Fibroblast of lung (primary cell): ENCODE results near the gene LOXHD1. TPM values are rescaled to one million over a fixed set of nuclear protein-coding genes. Genes with fewer than 3 reads are reported as not detected.

Source experiments
- DNase-seq, 2 donors: peaks; one replicate each; pipeline versions ENCODE4 v3.0.0 to v3.0.0-alpha.2; 2010; ENCODE audit warnings: low read depth in 2 of 2
- H2AFZ ChIP-seq: 2 replicates; pipeline ENCODE4 v1.5.1; 2012; ENCODE audit warnings: low read length, control low read depth, inconsistent platforms
- H3K27ac ChIP-seq: 2 replicates; pipeline ENCODE4 v1.5.1; 2011; ENCODE audit warnings: low read length, control low read depth; ENCODE audit not compliant: insufficient read depth
- H3K27me3 ChIP-seq: 2 replicates; pipeline ENCODE4 v1.5.1; 2011; ENCODE audit warnings: mild to moderate bottlenecking, low read length; ENCODE audit not compliant: control insufficient read depth, insufficient read depth
- H3K36me3 ChIP-seq: 2 replicates; pipeline ENCODE4 v1.5.1; 2011; ENCODE audit warnings: low read length; ENCODE audit not compliant: control insufficient read depth, insufficient read depth
- H3K4me1 ChIP-seq: 2 replicates; pipeline ENCODE4 v1.5.1; 2011; ENCODE audit warnings: low read length; ENCODE audit not compliant: control insufficient read depth, insufficient read depth; ENCODE audit errors: extremely low read depth
- H3K4me2 ChIP-seq: 2 replicates; pipeline ENCODE4 v1.5.1; 2011; ENCODE audit warnings: low read length, control low read depth; ENCODE audit not compliant: insufficient read depth; ENCODE audit errors: extremely low read depth
- H3K4me3 ChIP-seq, 4 experiments: fragments of 200-600 bp in 1 of 4; sonication (generic) in 1 of 4; replicated peaks in 1 of 4; 2 replicates each; pipeline ENCODE4 v1.5.1; 2011 to 2016; ENCODE audit warnings: low read length in 4 of 4, low read depth in 3 of 4, mild to moderate bottlenecking in 3 of 4, control low read depth in 2 of 4, inconsistent platforms in 1 of 4, mixed read lengths in 1 of 4; ENCODE audit not compliant: insufficient read depth in 1 of 4; ENCODE audit errors: control extremely low read depth in 1 of 4
- H3K79me2 ChIP-seq: 2 replicates; pipeline ENCODE4 v1.5.1; 2012; ENCODE audit warnings: mild to moderate bottlenecking, low read length, inconsistent platforms; ENCODE audit not compliant: control insufficient read depth, insufficient read depth
- H3K9ac ChIP-seq: 2 replicates; pipeline ENCODE4 v1.5.1; 2011; ENCODE audit warnings: mild to moderate bottlenecking, low read length, control low read depth; ENCODE audit not compliant: insufficient read depth
- H3K9me3 ChIP-seq: 2 replicates; pipeline ENCODE4 v1.5.1; 2012; ENCODE audit warnings: low read depth, low read length; ENCODE audit not compliant: control insufficient read depth, insufficient read depth
- H4K20me1 ChIP-seq: 2 replicates; pipeline ENCODE4 v1.5.1; 2011; ENCODE audit warnings: low read length; ENCODE audit not compliant: control insufficient read depth, insufficient read depth; ENCODE audit errors: extremely low read depth
- EZH2 ChIP-seq: IDR thresholded peaks from 2 replicates; pipeline ENCODE4 v1.5.1; 2012; ENCODE audit warnings: low read length, control low read depth, mild to moderate bottlenecking; ENCODE audit errors: missing control alignments
- polyA plus RNA-seq, 2 donors: library from polyadenylated mRNA; depleted of rRNA in 1 of 2; stranded (reverse) in 1 of 2; unstranded in 1 of 2; fragments of >200 nt; gene quantifications; 2 replicates each; pipeline ENCODE4 v1.2.1, GENCODE V29; 2011 to 2012; ENCODE audit warnings: missing spikeins in 1 of 2
- total RNA-seq: library from RNA; depleted of rRNA; stranded (reverse); fragments of >200 nt; gene quantifications from 2 replicates; pipeline ENCODE4 v1.2.1, GENCODE V29; 2014
- TF ChIP-seq, protein P1 (sequence below), 2 donors: IDR thresholded peaks in 1 of 2; conservative IDR thresholded peaks in 1 of 2; 1 replicate in 1 of 2; 2 replicates in 1 of 2; pipeline ENCODE4 v1.5.1; 2011 to 2012; ENCODE audit warnings: low read length in 2 of 2, control low read depth in 1 of 2, inconsistent platforms in 1 of 2, low read depth in 1 of 2, mild to moderate bottlenecking in 1 of 2

Gene LOXHD1
- total and polyA plus RNA-seq, 2 donors (not counting 1 experiment from before 2014, with no cell fraction given) = not detected

DNA sequence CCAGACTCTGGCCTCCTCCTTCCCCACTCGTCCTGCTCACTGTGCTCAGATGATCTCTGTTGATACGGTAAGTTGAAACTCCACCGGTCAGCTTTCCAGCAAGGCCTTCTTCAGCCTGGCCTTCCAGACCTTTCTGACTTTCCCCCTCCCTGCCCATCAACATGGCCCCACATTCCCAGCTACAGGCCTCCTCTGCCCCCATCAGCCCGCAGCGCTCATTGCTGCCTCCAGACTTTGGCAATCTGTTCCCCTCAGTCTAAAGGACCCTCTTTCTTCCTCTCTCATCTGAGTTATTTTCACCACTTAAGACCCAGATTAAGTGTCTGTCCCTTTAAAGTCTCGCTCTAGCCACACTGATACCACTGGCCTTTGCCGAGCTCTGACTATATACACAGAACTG, 10.6 kb downstream of the LOXHD1 start:
- no peak overlapping the region for H3K4me3 ChIP-seq
- no peaks in the 10 kb centered on the region for H3K36me3 ChIP-seq
- DNase-seq = no peak
- H3K4me2 ChIP-seq = no peak overlapping the region
- H3K79me2 ChIP-seq = no peaks in the 10 kb centered on the region
- no peak overlapping the region for H2AFZ ChIP-seq
- H3K4me1 ChIP-seq = no peaks in the 10 kb centered on the region
- H3K27me3 ChIP-seq = no peaks in the 10 kb centered on the region
- H4K20me1 ChIP-seq = no peaks in the 10 kb centered on the region
- H3K9me3 ChIP-seq = no peaks in the 10 kb centered on the region
- no peak overlapping the region for H3K9ac ChIP-seq
- TF ChIP-seq EZH2 = no peak
- TF ChIP-seq, protein P1, sequence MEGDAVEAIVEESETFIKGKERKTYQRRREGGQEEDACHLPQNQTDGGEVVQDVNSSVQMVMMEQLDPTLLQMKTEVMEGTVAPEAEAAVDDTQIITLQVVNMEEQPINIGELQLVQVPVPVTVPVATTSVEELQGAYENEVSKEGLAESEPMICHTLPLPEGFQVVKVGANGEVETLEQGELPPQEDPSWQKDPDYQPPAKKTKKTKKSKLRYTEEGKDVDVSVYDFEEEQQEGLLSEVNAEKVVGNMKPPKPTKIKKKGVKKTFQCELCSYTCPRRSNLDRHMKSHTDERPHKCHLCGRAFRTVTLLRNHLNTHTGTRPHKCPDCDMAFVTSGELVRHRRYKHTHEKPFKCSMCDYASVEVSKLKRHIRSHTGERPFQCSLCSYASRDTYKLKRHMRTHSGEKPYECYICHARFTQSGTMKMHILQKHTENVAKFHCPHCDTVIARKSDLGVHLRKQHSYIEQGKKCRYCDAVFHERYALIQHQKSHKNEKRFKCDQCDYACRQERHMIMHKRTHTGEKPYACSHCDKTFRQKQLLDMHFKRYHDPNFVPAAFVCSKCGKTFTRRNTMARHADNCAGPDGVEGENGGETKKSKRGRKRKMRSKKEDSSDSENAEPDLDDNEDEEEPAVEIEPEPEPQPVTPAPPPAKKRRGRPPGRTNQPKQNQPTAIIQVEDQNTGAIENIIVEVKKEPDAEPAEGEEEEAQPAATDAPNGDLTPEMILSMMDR (conservative IDR thresholded peaks at IDR 0.05 in 1 of 2, IDR thresholded peaks at IDR 0.05 in 1 of 2; ENCODE audit: low read depth in 1 of 2, low read length in 2 of 2) = no peak
- H3K27ac ChIP-seq = no peak overlapping the region

GRCh38 chr18:46642561-46642960, 14.5 kb downstream of the LOXHD1 start:
- Histone ChIP-seq H3K79me2 (no peaks in the 10 kb centered on the region), H4K20me1 (no peaks in the 10 kb centered on the region), H3K4me1 (no peaks in the 10 kb centered on the region), H3K9ac (no peak overlapping the region), H3K4me2 (no peak overlapping the region), H3K9me3 (no peaks in the 10 kb centered on the region), H3K4me3 (no peak overlapping the region), H3K27me3 (no peaks in the 10 kb centered on the region), H3K27ac (no peak overlapping the region), H2AFZ (no peak overlapping the region), H3K36me3 (no peaks in the 10 kb centered on the region)
- TF ChIP-seq, protein P1 (conservative IDR thresholded peaks at IDR 0.05 in 1 of 2, IDR thresholded peaks at IDR 0.05 in 1 of 2; ENCODE audit: low read depth in 1 of 2, low read length in 2 of 2) = no peak
- TF ChIP-seq EZH2 = no peak
- DNase-seq = no peak

GRCh38 chr18:46641917-46642316, 15.1 kb downstream of the LOXHD1 start:
- H3K9ac ChIP-seq = no peak overlapping the region
- no peak overlapping the region for H3K4me2 ChIP-seq
- no peaks in the 10 kb centered on the region for H3K27me3 ChIP-seq
- H3K79me2 ChIP-seq = no peaks in the 10 kb centered on the region
- H4K20me1 ChIP-seq = no peaks in the 10 kb centered on the region
- no peaks in the 10 kb centered on the region for H3K36me3 ChIP-seq
- H3K9me3 ChIP-seq = no peaks in the 10 kb centered on the region
- DNase-seq = peak in 1 of 2 donors; percentile 12
- TF ChIP-seq, protein P1 (conservative IDR thresholded peaks at IDR 0.05 in 1 of 2, IDR thresholded peaks at IDR 0.05 in 1 of 2; ENCODE audit: low read depth in 1 of 2, low read length in 2 of 2) = no peak
- TF ChIP-seq EZH2 = no peak
- no peak overlapping the region for H3K4me3 ChIP-seq
- no peaks in the 10 kb centered on the region for H3K4me1 ChIP-seq
- no peak overlapping the region for H3K27ac ChIP-seq
- no peak overlapping the region for H2AFZ ChIP-seq
